Measurements from ENCODE around the gene DCAF12.
"Not testable (repeated sequence)": the region's sequence is repeated elsewhere in the genome, so short reads cannot be mapped to it uniquely, and the experiment has no call there.

The DCAF12 gene

DNA sequence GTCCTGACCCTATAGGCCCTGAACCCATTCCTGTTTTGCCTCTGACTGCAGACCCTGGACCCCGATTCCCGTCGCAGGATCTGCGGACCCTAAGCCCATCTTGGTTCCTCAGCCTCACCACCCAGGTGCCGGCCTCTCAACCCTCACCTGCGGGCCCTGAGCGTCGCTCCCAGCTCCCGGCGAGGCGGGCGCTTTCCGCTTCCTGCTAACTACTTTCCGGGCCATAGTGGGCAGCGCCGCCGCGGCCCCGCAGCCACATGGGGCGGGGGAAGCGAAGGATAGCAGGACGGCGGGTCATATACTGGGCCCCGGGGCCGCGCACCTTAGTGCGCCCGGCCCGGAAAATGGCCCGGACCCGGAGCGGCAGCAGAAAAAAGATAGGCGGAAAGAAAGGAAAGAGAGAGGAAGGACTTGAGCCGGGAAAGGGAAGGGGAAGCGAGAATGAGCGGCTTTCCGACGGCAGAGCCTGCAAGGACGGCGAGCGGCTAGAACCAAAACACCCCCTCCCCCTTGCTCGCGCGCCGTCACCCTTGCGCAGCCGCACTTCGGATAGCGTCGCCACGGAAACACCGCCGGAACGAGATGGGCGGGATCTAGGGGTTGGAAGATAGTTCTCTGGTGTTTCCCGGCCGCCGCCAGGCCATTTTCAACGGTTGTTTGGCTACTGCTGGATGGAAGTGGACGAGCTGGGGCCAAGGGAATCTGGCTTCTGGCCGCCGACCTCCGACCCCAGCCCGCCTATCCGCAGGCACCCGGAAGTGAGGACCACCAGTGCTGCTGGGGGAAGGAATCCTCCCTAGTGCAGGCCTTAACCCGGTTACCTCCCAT, at the start of gene DCAF12:
Gene DCAF12, minus strand, starts transcription at position 492 of the 828 bp plus-strand sequence. Its CDS starts 267 bp downstream, at position 225.
- DNase-seq, result peak; percentile 91 to 92

- DNase-seq, result no peak
Observed at GRCh38 chr9:34176089-34176488, 49.6 kb upstream of the DCAF12 start.

DNA sequence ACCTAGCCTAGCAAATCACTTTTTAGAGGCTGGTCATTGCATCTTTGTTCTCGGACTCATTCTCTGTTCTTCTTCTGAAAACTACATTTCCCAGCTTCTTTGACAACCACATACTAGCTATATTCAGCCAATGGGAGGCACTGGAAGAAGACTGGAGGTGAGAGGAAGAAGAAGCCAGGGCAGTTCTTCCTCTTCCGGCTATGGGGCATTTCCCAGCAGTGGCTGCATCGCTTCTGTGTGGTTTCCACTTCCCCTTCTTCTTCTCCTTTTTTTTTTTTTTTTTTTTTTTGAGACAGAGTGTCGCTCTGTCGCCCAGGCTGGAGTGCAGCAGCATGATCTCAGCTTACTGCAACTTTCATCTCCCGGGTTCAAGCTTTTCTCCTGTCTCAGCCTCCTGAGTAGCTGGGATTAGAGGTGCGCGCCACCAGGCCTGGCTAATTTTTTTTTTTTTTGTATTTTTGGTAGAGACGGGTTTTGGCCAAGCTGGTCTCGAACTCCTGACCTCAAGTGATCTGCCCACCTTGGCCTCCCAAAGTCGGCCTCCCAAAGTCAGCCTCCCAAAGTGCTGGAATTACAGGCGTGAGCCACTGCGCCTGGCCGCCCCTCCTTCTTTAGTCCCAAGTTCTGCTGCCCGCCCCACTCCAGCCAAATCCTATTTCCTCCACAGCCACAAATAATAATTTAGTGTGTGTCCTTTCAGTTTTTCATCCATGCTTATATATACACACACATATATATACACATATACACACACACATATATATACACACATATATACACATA, 45.4 kb upstream of the DCAF12 start:
- no peak for DNase-seq

GRCh38 chr9:34170237-34170991, 43.9 kb upstream of the DCAF12 start:
- peak; percentile 75 to 82 for DNase-seq

DNA sequence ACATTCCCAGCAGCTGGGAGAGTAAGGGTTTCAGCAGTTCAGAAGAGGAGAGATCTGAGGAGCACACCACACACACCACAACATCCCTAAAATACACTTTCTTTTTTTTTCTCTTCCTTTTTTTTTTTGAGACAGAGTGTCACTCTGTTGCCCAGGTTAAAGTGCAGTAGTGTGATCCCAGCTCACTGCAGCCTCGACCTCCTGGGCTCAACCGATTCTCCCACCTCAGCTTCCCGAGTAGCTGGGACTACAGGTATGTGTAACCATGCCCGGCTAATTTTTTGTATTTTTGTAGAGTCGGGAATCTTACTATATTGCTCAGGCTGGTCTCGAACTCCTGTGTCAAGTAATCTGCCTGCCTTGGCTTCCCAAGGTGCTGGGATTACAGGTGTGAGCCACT, 42.6 kb upstream of the DCAF12 start:
- no peak for DNase-seq

DNA sequence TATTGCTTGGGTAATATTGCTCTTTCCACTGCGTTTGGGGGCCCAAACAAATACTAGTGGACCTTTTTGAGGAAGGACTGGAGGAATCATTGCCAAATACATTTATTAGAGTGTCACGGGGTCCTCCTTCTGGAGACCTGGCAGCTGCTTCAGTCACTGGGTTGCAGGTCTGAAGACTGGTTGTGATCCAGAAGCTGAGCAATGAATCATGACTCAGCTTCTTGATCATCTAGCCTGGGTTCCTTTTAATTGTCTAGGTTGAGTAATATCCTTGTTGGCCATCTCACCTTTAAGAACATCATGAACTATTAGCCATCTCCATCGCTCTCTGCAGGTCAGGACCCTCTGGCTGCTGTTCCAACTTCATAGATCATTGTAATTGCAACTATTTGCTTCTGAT, 36.9 kb upstream of the DCAF12 start:
- no peak for DNase-seq

GRCh38 chr9:34158362-34158869, 31.9 kb upstream of the DCAF12 start:
- DNase-seq, result no peak

DNA sequence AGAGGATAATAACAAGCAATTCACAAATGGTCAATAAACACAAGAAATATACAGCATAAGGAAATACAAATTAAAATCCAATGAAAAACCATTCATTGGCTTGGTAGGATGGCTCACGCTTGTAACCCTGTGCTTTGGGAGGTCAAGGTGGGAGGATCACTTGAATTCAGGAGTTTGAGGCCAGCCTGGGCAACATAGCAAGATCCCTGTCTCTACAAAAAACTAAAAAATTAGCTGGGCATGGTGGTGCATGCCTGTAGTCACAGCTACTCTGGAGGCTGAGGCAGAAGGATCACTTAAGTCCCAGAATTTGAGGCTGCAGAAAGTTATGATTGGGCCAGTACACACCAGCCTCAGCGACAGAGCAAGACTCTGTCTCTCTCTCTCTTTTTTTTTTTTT, 31.4 kb upstream of the DCAF12 start:
- DNase-seq, result no peak

- DNase-seq, result no peak
Observed at GRCh38 chr9:34157318-34157717, 30.8 kb upstream of the DCAF12 start.

GRCh38 chr9:34154057-34154456, 27.6 kb upstream of the DCAF12 start:
- DNase-seq, result no peak

DNA sequence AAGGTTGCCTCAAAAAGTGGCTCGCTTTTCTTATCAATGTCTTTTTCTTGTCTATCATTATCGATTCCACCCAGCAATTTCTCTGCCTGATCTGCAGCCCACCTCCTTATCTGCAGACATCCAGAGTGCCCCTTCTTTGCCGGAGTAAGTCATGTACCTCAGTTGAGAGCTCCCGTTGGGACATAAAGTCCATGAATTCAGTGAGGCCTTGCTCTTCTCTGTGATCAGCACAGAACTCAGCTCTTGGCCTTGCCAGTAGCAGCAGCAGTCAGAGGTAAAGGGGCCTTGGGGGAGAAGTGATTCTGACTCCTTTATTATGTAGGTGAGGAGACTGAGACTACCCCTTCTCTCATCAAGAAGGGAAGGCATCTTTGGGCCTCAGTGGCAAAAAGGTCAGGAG, 24.9 kb upstream of the DCAF12 start:
- DNase-seq, result no peak

- no peak for DNase-seq
Observed at GRCh38 chr9:34145165-34145564, 18.7 kb upstream of the DCAF12 start.

DNA sequence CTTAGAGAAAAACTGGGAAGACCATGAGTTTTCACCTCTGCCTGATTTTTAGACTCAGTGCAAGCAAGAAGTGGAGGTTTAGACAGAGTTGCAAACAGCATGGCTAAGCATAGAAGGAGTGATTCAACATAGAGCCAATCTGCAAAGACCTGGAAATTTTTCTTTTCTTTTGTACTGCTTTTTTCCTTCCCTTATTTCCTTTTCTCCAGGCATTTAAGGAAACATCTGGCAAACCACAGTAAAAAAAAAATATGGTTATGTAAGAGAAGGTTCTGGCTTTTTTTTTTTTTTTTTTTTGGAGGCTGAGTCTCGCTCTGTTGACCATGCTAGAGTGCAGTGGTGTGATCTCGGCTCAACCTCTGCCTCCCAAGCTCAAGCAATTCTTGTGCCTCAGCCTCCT, 16.6 kb upstream of the DCAF12 start:
- no peak for DNase-seq

DNA sequence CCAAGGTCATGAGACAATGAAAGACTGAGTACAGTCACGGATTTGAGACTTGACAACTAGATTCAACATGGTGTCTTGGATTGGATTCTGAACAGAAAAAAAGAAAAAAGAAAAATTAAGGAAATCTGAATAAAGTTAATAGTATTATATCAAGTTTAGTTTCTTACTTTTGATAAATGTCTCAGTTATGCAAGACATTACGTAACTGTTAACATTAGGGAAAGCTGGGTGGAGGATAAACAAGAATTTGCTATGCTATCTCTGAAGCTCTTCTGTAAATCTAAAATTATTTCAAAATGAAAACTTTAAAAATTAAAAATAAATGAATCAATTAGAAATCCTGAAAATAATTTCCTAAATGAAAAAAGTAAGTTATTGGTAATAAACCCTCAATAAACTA, 14.4 kb upstream of the DCAF12 start:
- DNase-seq, result no peak

GRCh38 chr9:34139477-34140146, 13.1 kb upstream of the DCAF12 start:
- peak; percentile 55 to 82 for DNase-seq

- DNase-seq, result not testable (repeated sequence)
Observed at GRCh38 chr9:34138644-34139043, 12.1 kb upstream of the DCAF12 start.

GRCh38 chr9:34134521-34134920, 8.0 kb upstream of the DCAF12 start:
- no peak for DNase-seq

DNA sequence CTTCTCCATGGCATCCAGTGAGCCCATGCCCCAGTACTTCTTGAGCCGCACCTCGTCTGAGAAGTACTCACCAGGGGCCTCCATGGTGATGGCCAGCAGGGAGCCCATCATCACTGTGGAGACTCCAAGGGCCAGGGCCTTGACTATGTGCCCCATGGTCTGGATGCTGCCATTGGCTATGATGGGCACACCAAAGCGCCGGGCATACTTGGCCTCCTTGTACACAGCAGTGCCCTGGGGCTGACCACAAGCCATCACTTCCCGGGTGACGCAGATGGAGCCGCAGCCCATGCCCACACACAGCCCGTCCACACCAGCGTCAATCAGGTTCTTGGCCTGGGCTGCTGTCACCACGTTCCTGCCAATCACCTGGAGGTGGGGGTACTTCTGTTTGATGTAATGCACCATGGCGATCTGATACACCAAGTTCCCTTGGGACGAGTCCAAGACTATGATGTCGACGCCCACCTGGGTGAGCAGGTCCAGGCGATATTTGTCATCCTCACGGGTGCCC, 7.0 kb upstream of the DCAF12 start:
- no peak for DNase-seq

- DNase-seq, result no peak
Observed at GRCh38 chr9:34131571-34131970, 5.1 kb upstream of the DCAF12 start.

- no peak for DNase-seq
Observed at GRCh38 chr9:34127035-34127948, 794 bp upstream of the DCAF12 start.

DNA sequence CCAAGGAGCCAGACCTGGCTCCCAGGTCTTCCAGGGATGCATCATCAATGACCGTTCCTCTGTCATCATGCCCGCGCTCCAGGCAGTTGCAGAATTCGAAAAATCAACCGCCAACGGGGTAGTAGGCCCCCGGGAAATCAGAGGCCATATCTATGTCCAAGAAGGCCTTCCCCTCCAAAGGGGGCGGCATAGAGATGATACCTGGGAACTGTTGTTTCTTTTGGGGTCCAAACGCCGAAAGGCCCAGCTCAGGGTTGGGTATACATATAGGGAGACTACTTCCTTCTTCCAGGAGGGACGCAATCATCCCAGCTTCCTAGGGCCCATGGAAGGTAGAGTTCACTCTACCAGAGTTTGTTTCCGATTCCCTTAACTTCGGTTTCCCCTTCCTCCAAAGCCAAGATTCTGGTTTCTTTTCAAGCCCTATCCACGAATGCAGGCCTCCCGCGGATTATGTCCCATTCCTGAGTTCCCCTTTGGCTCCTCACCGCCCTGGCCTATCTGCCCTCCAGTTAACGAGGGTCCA, 754 bp downstream of the DCAF12 start:
- no peak for DNase-seq
